ENCODE data around the gene FADS6.

GRCh38 chr17:74898376-74898946, 5.0 kb upstream of the FADS6 start:
- no peak for TF ChIP-seq YY1 (IDR thresholded peaks at IDR 0.05; ENCODE audit: insufficient read depth, insufficient read length)
- no peak for TF ChIP-seq SUZ12 (IDR thresholded peaks at IDR 0.05; ENCODE audit: extremely low read depth, insufficient read depth, insufficient read length)
- no peak for TF ChIP-seq ZNF274 (IDR thresholded peaks at IDR 0.05; ENCODE audit: low read depth, low read length)
